Measurements from ENCODE around the gene OCEL1.
"Not testable (repeated sequence)": the region's sequence is repeated elsewhere in the genome, so short reads cannot be mapped to it uniquely, and the experiment has no call there.

The OCEL1 gene

DNA sequence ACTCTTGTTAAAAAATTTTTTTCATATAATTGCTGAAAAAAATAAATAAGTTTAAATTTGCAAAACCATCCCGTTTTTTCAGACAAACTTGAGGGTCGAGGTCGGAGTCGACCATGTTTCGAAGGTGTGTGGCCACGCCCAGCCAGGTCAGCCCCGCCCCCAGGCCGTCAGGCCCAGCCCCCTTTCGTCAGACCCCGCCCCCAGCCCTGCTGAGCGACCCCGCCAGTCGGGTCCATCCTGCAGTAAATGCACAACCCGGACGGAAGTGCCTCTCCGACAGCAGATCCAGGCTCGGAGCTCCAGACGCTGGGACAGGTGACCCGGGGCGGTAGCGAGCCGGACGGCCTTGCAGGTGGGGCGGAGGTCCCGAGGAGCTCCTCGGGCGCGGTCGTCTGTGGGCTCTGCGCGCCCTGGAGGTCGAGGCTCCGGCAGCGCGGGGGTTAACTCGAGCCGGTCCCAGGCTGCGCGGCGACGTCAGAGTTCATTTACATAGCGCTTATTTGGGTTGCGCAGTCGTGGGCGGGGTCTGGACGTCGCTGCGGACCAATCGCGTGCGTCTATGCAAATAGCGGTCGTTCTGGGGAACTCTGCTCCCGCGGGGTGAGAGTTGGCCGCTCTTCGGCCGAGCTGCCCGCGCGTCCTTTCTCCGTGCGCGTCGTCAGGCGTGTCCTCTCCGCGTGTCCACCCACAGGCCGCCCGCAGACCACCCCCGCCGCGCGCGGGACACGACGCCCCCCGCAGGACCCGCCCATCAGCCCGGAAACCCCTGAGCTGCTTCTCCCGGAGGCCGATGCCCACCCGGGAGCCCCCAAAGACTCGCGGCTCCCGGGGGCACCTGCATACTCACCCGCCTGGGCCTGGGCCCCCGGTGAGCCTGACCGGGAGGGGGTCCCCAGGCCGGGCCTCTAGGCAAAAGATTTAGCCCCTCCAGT, at the start of gene OCEL1:
TSS of gene OCEL1 (plus strand) at position 225 of the 932 bp plus-strand sequence. CDS start at position 247, 22 bp downstream.
- peak; percentile 98 for DNase-seq

DNA sequence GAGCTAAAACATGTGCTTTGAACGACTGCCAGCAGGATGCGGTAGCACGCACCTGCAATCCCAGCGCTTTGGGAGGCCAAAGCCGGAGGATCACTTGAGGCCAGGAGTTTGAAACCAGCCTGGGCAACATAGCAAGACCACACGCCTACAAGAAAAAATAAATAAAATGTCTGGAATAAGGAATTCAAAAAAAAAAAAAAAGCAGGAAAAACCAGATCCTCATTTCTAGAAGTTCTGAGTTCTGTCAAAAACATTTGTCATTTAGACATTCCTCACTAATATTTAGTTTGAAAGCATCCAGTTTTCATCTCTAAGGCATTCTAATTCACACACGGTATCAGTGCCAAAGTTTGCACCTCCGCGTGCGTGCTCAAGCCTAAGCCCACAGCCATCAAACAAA, 47.7 kb upstream of the OCEL1 start:
- DNase-seq: no peak

- DNase-seq: no peak
Observed at GRCh38 chr19:17180997-17181702, 44.9 kb upstream of the OCEL1 start.

DNA sequence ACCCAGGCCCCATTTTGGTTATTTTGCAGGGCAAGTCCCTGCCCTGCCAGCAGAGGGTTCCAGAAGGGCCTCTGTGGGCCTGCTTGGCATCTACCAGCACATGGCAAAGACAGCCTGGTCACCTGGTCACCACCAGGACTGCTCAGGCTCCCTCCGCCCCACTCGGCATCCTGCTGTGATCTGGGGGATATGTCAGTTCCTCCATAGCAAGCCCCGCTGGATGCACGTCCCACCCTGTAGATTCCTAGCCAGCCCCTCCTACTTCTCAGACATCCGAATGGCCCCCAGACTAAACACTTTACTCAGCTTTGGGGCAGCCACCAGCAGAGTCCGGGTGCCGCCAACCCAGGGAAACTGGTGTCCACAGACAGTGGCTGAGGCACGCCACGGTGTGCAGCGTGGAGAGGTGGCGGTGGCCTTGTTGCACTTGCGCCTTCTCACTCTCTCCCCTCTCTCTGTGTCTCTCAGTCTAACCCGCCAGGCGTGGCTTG, 42.7 kb upstream of the OCEL1 start:
- peak; percentile 8 for DNase-seq

DNA sequence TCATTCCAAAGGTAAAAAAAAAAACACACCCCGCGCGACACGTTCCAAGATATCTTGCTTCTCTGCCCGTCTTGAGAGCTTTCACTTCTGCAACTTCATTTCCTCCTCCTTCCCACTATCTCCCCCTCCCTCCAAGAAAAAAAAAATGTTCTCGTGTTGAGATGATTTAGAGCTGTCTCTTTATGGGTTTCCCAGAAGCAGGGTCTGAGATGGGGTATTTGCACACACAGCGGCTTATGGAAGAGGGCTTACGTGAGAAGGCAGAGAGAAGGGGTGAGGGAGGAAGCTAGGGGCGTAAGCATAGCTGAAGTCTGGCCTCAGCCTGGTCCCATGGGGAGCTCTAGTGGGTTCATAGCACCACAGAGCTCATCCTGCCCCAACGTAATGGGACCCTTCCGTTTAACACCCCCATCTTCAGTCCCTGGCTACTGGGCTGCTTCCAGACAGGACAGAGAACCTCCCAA, 42.1 kb upstream of the OCEL1 start:
- DNase-seq: peak; percentile 9

GRCh38 chr19:17184371-17184841, 41.6 kb upstream of the OCEL1 start:
- DNase-seq: no peak

GRCh38 chr19:17185590-17185989, 40.4 kb upstream of the OCEL1 start:
- no peak for DNase-seq

- not testable (repeated sequence) for DNase-seq
Observed at GRCh38 chr19:17191736-17192135, 34.3 kb upstream of the OCEL1 start.

DNA sequence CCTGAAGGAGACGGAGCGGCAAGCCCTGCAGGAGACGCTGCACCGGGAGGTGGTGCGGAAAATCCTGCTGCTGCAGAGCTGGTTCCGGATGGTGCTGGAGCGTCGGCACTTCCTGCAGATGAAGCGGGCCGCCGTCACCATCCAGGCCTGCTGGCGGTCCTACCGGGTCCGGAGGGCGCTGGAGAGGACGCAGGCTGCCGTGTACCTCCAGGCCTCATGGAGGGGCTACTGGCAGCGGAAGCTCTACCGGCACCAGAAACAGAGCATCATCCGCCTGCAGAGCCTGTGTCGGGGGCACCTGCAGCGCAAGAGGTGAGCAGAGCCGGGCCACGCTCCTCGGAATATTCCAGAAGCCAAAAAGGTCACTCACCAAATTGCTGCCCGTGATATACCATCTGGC, 33.3 kb upstream of the OCEL1 start:
- DNase-seq: no peak

DNA sequence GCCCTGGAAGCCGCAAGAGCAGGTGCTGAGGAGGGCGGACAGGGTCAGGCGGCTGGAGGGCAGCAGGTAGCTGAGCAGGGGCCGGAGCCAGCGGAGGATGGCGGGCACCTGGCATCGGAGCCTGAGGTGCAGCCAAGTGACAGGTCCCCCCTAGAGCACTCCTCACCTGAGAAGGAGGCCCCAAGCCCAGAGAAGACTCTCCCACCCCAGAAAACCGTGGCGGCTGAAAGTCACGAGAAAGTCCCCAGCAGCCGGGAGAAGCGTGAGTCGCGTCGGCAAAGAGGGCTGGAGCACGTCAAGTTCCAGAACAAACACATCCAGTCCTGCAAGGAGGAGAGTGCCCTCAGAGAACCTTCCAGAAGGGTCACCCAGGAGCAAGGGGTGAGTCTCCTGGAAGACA, 31.4 kb upstream of the OCEL1 start:
- no peak for DNase-seq

- DNase-seq: no peak
Observed at GRCh38 chr19:17195106-17195505, 30.9 kb upstream of the OCEL1 start.

DNA sequence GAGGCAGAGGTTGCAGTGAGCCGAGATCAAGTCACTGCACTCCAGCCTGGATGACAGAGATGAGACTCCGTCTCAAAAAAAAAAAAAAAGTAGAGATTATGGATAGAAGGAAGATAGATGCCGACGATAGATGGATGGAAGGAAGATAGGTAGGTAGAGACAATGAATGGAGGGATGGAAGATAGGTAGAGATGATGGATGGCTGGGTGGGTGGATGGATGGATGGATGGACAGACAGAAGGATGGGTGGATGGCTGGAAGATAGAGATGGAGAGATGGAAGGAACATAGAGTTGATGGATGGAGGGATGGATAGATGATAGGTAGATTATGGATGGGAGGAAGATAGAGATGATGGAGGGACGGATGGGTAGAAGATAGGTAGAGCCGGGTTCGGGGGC, 29.4 kb upstream of the OCEL1 start:
- DNase-seq: no peak

GRCh38 chr19:17197666-17198065, 28.4 kb upstream of the OCEL1 start:
- no peak for DNase-seq

DNA sequence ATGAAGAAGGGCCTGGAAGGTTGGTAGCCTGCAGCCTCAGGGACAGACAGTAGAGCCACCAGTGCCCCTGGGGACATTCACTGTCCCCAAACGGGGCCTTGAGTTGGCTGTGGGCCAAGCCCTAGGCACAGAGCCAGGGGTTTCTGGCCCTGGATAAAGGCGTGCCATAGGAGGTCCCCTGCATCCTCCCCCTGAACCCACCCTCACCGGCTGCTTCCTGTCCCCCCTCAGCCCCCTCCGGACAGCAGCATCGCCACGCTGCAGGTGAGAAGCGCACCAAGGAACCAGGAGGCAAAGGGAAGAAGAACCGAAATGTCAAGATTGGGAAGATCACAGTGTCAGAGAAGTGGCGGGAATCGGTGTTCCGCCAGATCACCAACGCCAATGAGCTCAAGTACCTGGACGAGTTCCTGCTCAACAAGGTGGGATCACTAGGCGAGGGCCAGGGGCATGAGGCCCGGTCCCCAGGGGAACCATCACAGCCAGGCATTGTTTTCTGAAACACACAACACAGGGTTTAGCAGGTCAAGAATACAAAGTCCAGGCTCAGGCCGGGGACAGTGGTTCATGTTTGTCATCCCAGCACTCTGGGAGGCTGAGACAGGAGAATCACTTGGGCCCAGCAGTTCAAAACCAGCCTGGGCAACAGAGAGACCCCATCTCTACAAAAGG, 25.5 kb upstream of the OCEL1 start:
- DNase-seq: no peak

DNA sequence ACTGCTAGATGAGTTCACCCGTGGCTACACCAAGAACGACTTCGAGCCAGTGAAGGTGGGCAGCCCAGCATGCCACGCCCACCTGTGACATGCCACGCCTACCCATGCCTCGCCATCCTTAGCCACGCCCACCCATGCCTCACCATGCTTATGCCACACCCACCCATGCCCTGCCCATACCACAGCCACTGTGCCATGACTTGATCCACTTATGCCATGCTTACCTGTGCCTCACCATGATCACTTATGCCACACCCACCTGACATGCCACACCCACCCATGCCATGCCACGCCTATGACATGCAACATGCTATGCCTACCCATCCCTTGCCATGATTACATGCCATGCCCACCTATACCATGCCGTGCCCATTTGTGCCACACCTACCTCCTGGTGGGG, 23.8 kb upstream of the OCEL1 start:
- DNase-seq: peak; percentile 57

DNA sequence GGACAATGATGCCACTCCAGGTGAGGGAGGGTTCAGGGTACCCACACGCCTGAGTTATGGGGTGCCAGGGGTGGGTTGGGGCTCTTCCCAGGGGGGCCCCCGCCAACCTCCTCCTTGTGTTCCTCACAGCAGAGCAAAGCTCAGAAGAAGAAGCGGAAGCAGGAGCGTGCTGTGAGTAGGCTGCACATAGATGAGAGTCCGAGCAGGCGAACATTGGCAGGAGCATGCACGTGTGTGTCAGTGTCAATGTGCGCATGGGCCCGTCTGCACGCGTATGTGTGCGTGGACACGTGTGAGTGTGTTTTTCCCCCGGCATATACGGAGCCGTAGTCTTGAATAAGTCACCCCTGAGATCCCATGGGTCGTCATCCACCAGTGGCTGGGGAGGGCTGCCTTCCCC, 23.3 kb upstream of the OCEL1 start:
- DNase-seq: no peak

DNA sequence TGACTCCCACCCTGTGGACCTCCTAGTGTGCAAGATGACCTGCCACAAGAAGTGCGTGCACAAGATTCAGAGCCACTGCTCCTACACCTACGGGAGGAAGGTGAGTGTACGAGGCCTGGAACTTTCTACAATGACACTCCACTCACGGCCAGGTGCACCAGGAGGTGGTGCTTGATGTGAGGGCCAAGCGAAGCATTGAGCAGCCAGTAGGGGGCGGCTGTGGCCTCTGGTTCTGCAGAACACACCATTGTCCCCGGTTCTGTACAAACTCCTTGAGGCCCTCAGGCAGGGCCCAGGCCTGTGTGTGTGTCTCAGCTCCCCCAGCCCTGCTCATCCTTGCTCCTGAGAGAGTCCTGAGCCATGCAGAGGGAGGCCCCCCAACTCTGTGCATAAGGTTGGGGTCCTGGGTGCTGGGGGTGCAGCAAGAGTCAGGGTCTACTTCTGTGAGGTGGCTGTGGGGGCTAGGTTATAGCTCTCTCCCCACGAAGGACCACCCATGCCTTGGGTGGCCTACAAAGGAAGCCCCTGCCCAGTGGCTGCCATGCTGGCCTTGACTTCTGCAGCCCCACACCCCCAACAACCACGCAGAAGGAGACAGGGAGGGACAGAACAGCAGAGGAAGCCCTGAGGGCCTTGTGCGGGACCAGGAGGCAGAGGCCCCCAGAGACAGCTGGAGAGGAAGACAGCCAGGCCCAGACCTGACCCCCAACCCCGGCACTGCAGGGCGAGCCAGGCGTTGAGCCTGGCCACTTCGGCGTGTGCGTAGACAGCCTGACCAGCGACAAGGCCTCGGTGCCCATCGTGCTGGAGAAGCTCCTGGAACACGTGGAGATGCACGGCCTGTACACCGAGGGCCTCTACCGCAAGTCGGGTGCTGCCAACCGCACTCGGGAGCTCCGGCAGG, 20.5 kb upstream of the OCEL1 start:
- DNase-seq: peak; percentile 71

GRCh38 chr19:17206736-17207581, 19.1 kb upstream of the OCEL1 start:
- DNase-seq: no peak

DNA sequence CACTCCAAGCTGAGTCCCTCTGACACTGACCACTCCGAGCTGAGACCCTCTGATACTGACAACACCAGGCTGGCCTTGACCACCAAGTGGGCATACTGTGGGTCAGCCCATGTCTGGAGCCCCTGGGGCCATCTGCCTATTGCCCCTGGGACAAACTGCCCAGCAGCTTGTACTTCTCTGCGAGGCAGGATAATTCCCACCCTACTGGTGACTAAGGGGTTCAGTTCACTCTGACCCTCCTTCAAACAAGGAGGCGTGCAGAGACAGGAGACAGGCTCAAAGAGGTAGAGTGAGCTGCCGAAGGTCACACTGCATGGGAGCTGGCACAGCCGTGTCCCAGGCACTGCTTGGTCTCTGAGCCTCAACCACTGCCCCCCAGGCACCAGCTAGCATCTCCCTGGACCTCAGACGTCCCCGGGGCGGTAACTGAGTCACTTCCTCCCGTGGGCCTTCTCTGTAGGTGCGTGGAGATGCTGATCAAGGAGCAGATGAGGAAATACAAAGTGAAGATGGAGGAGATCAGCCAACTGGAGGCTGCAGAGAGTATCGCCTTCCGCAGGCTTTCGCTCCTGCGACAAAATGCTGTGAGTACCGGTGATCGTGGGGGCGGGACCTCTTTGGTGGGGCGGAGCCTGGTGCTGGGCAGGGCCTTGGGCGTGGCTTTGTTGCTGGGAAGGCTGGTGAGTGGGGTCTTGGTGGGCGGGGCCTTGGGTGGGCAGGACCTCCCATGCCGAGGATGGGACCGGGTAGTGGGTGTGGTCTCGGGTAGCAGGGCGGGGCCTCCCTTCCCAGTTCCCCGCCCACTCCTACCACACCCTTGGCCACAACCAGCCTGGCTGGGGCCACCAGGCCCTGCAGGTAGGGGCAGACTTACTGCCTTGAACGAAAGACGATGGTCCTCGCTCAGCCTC, 16.6 kb upstream of the OCEL1 start:
- DNase-seq: peak; percentile 85

DNA sequence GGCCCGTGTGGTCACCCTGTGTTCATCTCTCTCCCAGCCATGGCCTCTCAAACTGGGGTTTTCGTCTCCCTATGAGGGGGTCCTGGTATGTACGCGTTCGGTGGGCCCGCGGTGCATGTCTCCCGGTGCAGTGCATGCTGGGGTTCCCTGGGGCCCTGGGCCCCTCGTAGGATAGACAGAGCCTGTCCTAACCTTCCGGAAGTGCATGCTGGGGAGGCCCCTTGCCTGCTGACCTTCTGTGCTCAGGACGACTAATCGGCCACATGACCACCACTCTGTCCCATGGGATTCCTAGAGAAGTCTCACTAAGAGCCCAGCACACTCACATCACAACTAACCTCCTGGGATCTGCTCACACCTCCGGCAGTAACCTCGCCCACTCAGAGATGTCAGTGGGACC, 15.7 kb upstream of the OCEL1 start:
- no peak for DNase-seq
